WTC11 (cell line): ENCODE measurements around the gene CEP78. TPM values are rescaled to one million over a fixed set of nuclear protein-coding genes. Genes with fewer than 3 reads are reported as not detected.
"Not testable (repeated sequence)": the region's sequence is repeated elsewhere in the genome, so short reads cannot be mapped to it uniquely, and the experiment has no call there.

ENCODE experiments used
- ATAC-seq: fragments of 200-7000 bp; cut with Tn5 transposase; 2 replicates; pipeline ENCODE4 v1.10.0; 2021; ENCODE audit warnings: mild to moderate bottlenecking, moderate library complexity
- CTCF ChIA-PET: fragments of 300-600 bp; sonication (Branson Sonifier 250); formaldehyde crosslinking; loops from one replicate; lab custom pipeline; 2021; ENCODE audit warnings: antibody characterized with exemption; lab: Charles Lee
- POLR2A ChIA-PET: fragments of 350-600 bp; sonication (Branson Sonifier 250); formaldehyde crosslinking; loops from one replicate; lab custom pipeline; 2021; ENCODE audit warnings: antibody characterized with exemption; lab: Charles Lee
- DNase-seq: peaks from one replicate; pipeline ENCODE4 v3.0.0; 2021; ENCODE audit warnings: low spot score
- H3K27ac Mint-ChIP-seq: 2 replicates; pipeline ENCODE4 v1.8.0; 2021; ENCODE audit warnings: mixed read lengths
- H3K27me3 Mint-ChIP-seq: 2 replicates; pipeline ENCODE4 v1.8.0; 2021; ENCODE audit warnings: low read depth, mild to moderate bottlenecking, moderate library complexity, mixed read lengths
- H3K36me3 Mint-ChIP-seq: 2 replicates; pipeline ENCODE4 v1.8.0; 2021; ENCODE audit warnings: mixed read lengths
- H3K4me1 Mint-ChIP-seq: 2 replicates; pipeline ENCODE4 v1.8.0; 2022; ENCODE audit warnings: mixed read lengths
- H3K4me3 Mint-ChIP-seq: 2 replicates; pipeline ENCODE4 v1.8.0; 2021; ENCODE audit warnings: mild to moderate bottlenecking, moderate library complexity, mixed read lengths
- H3K9me3 Mint-ChIP-seq: 2 replicates; pipeline ENCODE4 v1.8.0; 2021; ENCODE audit warnings: mixed read lengths
- CBFB ChIP-seq: sonication (generic); formaldehyde crosslinking; IDR thresholded peaks from 2 replicates; pipeline ENCODE4 v1.8.1; 2022; ENCODE audit warnings: mild to moderate bottlenecking, low read depth, missing genetic modification reagents
- ELF4 ChIP-seq: sonication (generic); formaldehyde crosslinking; IDR thresholded peaks from 2 replicates; pipeline ENCODE4 v1.8.1; 2022; ENCODE audit warnings: low read depth, mild to moderate bottlenecking, moderate library complexity, missing genetic modification reagents
- ERG ChIP-seq: fragments of 250-450 bp; sonication (Bioruptor Pico); IDR thresholded peaks from 2 replicates; pipeline ENCODE4 v1.8.0; 2021; ENCODE audit warnings: mild to moderate bottlenecking
- ESRRA ChIP-seq: sonication (generic); formaldehyde crosslinking; IDR thresholded peaks from 2 replicates; pipeline ENCODE4 v1.8.1; 2022; ENCODE audit warnings: mild to moderate bottlenecking, missing genetic modification reagents, borderline replicate concordance
- FOXJ3 ChIP-seq: sonication (generic); formaldehyde crosslinking; IDR thresholded peaks from 2 replicates; pipeline ENCODE4 v1.9.0; 2021; ENCODE audit warnings: missing genetic modification reagents, mild to moderate bottlenecking, borderline replicate concordance
- FOXP1 ChIP-seq: sonication (generic); formaldehyde crosslinking; IDR thresholded peaks from 2 replicates; pipeline ENCODE4 v1.8.0; 2022; ENCODE audit warnings: missing genetic modification reagents, mild to moderate bottlenecking, moderate library complexity, borderline replicate concordance
- FOXP4 ChIP-seq: sonication (generic); formaldehyde crosslinking; IDR thresholded peaks from 2 replicates; pipeline ENCODE4 v1.8.0; 2022; ENCODE audit warnings: mild to moderate bottlenecking, missing genetic modification reagents
- GRHL2 ChIP-seq: fragments of 250-450 bp; sonication (Bioruptor Pico); IDR thresholded peaks from 2 replicates; pipeline ENCODE4 v1.8.0; 2022; ENCODE audit warnings: mild to moderate bottlenecking, moderate library complexity; ENCODE audit not compliant: insufficient replicate concordance, severe bottlenecking
- HMGXB4 ChIP-seq: sonication (generic); formaldehyde crosslinking; IDR thresholded peaks from 2 replicates; pipeline ENCODE4 v1.8.1; 2023; ENCODE audit warnings: mild to moderate bottlenecking, moderate library complexity, missing genetic modification reagents
- PRDM15 ChIP-seq: sonication (generic); formaldehyde crosslinking; IDR thresholded peaks from 2 replicates; pipeline ENCODE4 v1.8.0; 2022; ENCODE audit warnings: missing genetic modification reagents
- RORB ChIP-seq: fragments of 250-450 bp; sonication (Bioruptor Pico); IDR thresholded peaks from 2 replicates; pipeline ENCODE4 v1.9.0; 2021; ENCODE audit warnings: mild to moderate bottlenecking
- SMAD3 ChIP-seq: sonication (generic); formaldehyde crosslinking; IDR thresholded peaks from 2 replicates; pipeline ENCODE4 v1.8.0; 2022; ENCODE audit warnings: missing genetic modification reagents, mild to moderate bottlenecking, borderline replicate concordance
- STAT6 ChIP-seq: sonication (generic); formaldehyde crosslinking; conservative IDR thresholded peaks from 2 replicates; pipeline ENCODE4 v1.8.1; 2023; ENCODE audit warnings: mild to moderate bottlenecking, low read depth, missing genetic modification reagents, moderate library complexity
- ZBTB21 ChIP-seq: sonication (generic); formaldehyde crosslinking; IDR thresholded peaks from 2 replicates; pipeline ENCODE4 v1.8.1; 2023; ENCODE audit warnings: mild to moderate bottlenecking, missing genetic modification reagents, borderline replicate concordance
- ZNF138 ChIP-seq: sonication (generic); formaldehyde crosslinking; conservative IDR thresholded peaks from 2 replicates; pipeline ENCODE4 v1.8.1; 2022; ENCODE audit warnings: mild to moderate bottlenecking, moderate library complexity, missing genetic modification reagents
- ZNF263 ChIP-seq: sonication (generic); formaldehyde crosslinking; IDR thresholded peaks from 2 replicates; pipeline ENCODE4 v1.8.1; 2022; ENCODE audit warnings: low read depth, mild to moderate bottlenecking, moderate library complexity, missing genetic modification reagents
- ZNF317 ChIP-seq: sonication (generic); formaldehyde crosslinking; IDR thresholded peaks from 2 replicates; pipeline ENCODE4 v1.8.1; 2023; ENCODE audit warnings: low read depth, mild to moderate bottlenecking, moderate library complexity, missing genetic modification reagents, borderline replicate concordance
- ZNF396 ChIP-seq: fragments of 250-450 bp; sonication (Bioruptor Pico); IDR thresholded peaks from 2 replicates; pipeline ENCODE4 v1.8.0; 2021; ENCODE audit warnings: mild to moderate bottlenecking, moderate library complexity, borderline replicate concordance
- ZNF416 ChIP-seq: fragments of 250-450 bp; sonication (Bioruptor Pico); IDR thresholded peaks from 2 replicates; pipeline ENCODE4 v1.9.0; 2021; ENCODE audit warnings: mild to moderate bottlenecking, inconsistent platforms
- ZNF512 ChIP-seq: sonication (generic); formaldehyde crosslinking; IDR thresholded peaks from 2 replicates; pipeline ENCODE4 v1.8.1; 2022; ENCODE audit warnings: missing genetic modification reagents, borderline replicate concordance
- total RNA-seq: library from RNA; stranded (reverse); gene quantifications from 3 replicates; pipeline ENCODE4 v1.2.3, GENCODE V29; 2021

CEP78 gene
- total RNA-seq, 1 experiment from 2014 or later: 42.0 TPM

- DNase-seq: no peak
- Mint-ChIP-seq H3K27me3 (no peaks in the 10 kb centered on the region), H3K36me3 (peaks cover 11% of the 10 kb centered on the region), H3K4me1 (peaks cover 4% of the 10 kb centered on the region; the same call in 1 of the 2 replicates), H3K9me3 (peaks cover 31% of the 10 kb centered on the region), H3K4me3 (no peak overlapping the region), H3K27ac (no peak overlapping the region)
- TF ChIP-seq ZNF263 (CRISPR knock-in tag): no peak
- no peak for TF ChIP-seq ZNF317
- no peak for TF ChIP-seq ZNF416 (CRISPR knock-in tag)
- TF ChIP-seq ELF4 (CRISPR knock-in tag): no peak
- TF ChIP-seq ZNF396: no peak
- no peak for TF ChIP-seq ERG (CRISPR knock-in tag)
- no peak for TF ChIP-seq SMAD3 (CRISPR knock-in tag)
- TF ChIP-seq HMGXB4: no peak
- TF ChIP-seq ESRRA (CRISPR knock-in tag): no peak
- TF ChIP-seq FOXP4: no peak
- no peak for TF ChIP-seq ZNF512 (CRISPR knock-in tag)
- no peak for TF ChIP-seq RORB (CRISPR knock-in tag)
- TF ChIP-seq ZNF138: no peak
- TF ChIP-seq FOXJ3 (CRISPR knock-in tag): no peak
- no peak for TF ChIP-seq FOXP1 (CRISPR knock-in tag)
- no peak for TF ChIP-seq GRHL2 (CRISPR knock-in tag)
- no peak for TF ChIP-seq PRDM15 (CRISPR knock-in tag)
- TF ChIP-seq CBFB (CRISPR knock-in tag): no peak
- TF ChIP-seq STAT6: no peak
- TF ChIP-seq ZBTB21: no peak
- ChIA-PET CTCF (interaction anchor here (0.8 kb wide), 1 partner anchor 21 kb away, joined by 4 read pairs; no protein-coding TSS in a partner anchor), POLR2A (no interaction called here)
- ATAC-seq: no peak
Measured at GRCh38 chr9:78221425-78221824, 14.4 kb upstream of the CEP78 start.

GRCh38 chr9:78221841-78222240 is 14.0 kb upstream of the CEP78 start:
- DNase-seq, POLR2A ChIA-PET, ATAC-seq, H3K27ac Mint-ChIP-seq, H3K4me3 Mint-ChIP-seq, H3K27me3 Mint-ChIP-seq, H3K4me1 Mint-ChIP-seq: not testable (repeated sequence)
- Mint-ChIP-seq H3K36me3 (peaks cover 11% of the 10 kb centered on the region), H3K9me3 (peaks cover 31% of the 10 kb centered on the region)
- CTCF ChIA-PET: interaction anchor here (0.8 kb wide), 1 partner anchor 21 kb away, joined by 4 read pairs; no protein-coding TSS in a partner anchor
